Medulla oblongata (tissue), 1 donor: ENCODE results near the gene HECW1.
"Not testable (repeated sequence)": the region's sequence is repeated elsewhere in the genome, so short reads cannot be mapped to it uniquely, and the experiment has no call there.

Source experiments
- DNase-seq: peaks from one replicate; pipeline ENCODE4 v3.0.0-alpha.2; 2015; ENCODE audit errors: extremely low spot score

HECW1 gene

GRCh38 chr7:43112941-43113621 lies 634 bp downstream of the HECW1 start:
- no peak for DNase-seq

- no peak for DNase-seq
Observed at GRCh38 chr7:43113622-43114457, 1.4 kb downstream of the HECW1 start.

- no peak for DNase-seq
Observed at GRCh38 chr7:43114458-43114780, 2.0 kb downstream of the HECW1 start.

GRCh38 chr7:43116451-43116850 lies 4.0 kb downstream of the HECW1 start:
- DNase-seq = no peak

GRCh38 chr7:43117095-43117494 lies 4.6 kb downstream of the HECW1 start:
- DNase-seq = peak; percentile 38

- no peak for DNase-seq
Observed at GRCh38 chr7:43117861-43118260, 5.4 kb downstream of the HECW1 start.

- DNase-seq = no peak
Observed at GRCh38 chr7:43118313-43118712, 5.9 kb downstream of the HECW1 start.

GRCh38 chr7:43119371-43120075 lies 7.1 kb downstream of the HECW1 start:
- DNase-seq = no peak

- no peak for DNase-seq
Observed at GRCh38 chr7:43121973-43122372, 9.5 kb downstream of the HECW1 start.

GRCh38 chr7:43123457-43123856 lies 11.0 kb downstream of the HECW1 start:
- DNase-seq = no peak

GRCh38 chr7:43124388-43124787 lies 11.9 kb downstream of the HECW1 start:
- DNase-seq = no peak

GRCh38 chr7:43130347-43130746 lies 17.9 kb downstream of the HECW1 start:
- DNase-seq = no peak

GRCh38 chr7:43135129-43135528 lies 22.7 kb downstream of the HECW1 start:
- DNase-seq = no peak

GRCh38 chr7:43136064-43136463 lies 23.6 kb downstream of the HECW1 start:
- no peak for DNase-seq

- DNase-seq = not testable (repeated sequence)
Observed at GRCh38 chr7:43137121-43137744, 24.8 kb downstream of the HECW1 start.

GRCh38 chr7:43137811-43138210 lies 25.4 kb downstream of the HECW1 start:
- DNase-seq = no peak

- no peak for DNase-seq
Observed at GRCh38 chr7:43138710-43139109, 26.3 kb downstream of the HECW1 start.

GRCh38 chr7:43139137-43139536 lies 26.7 kb downstream of the HECW1 start:
- DNase-seq = no peak

- DNase-seq = no peak
Observed at GRCh38 chr7:43140186-43140585, 27.7 kb downstream of the HECW1 start.

- DNase-seq = no peak
Observed at GRCh38 chr7:43141091-43141490, 28.6 kb downstream of the HECW1 start.

- DNase-seq = no peak
Observed at GRCh38 chr7:43142703-43143102, 30.3 kb downstream of the HECW1 start.

- no peak for DNase-seq
Observed at GRCh38 chr7:43143918-43144589, 31.6 kb downstream of the HECW1 start.
